ENCODE data around the gene SESN2. TPM values are rescaled to one million over a fixed set of nuclear protein-coding genes. Genes with fewer than 3 reads are reported as not detected.

SESN2 gene
- total and polyA plus RNA-seq, 4 donors = 5.5 to 13.0 (median 10.7) TPM

- H3K4me3 ChIP-seq (ENCODE audit: low read depth in 1 of 3, low read length in 3 of 3) = no peak overlapping the region
- no peak for DNase-seq (ENCODE audit: low spot score)
- H3K36me3 ChIP-seq (ENCODE audit: control insufficient read depth in 4 of 4, insufficient read depth in 3 of 4, low read depth in 1 of 4, low read length in 3 of 4) = peaks cover 6 to 28% (median 19%) of the 10 kb centered on the region in 4 donors
- H3K9me3 ChIP-seq (ENCODE audit: control insufficient read depth in 4 of 4, low read length in 3 of 4) = no peaks in the 10 kb centered on the region
- peaks cover 21 to 49% (median 40%) of the 10 kb centered on the region in 4 donors for H3K4me1 ChIP-seq (ENCODE audit: control insufficient read depth in 4 of 4, insufficient read depth in 4 of 4, low read length in 3 of 4)
- WGBS = 76% methylated on average over 8 of the region's 8 CpGs
- no peak overlapping the region for H3K9ac ChIP-seq (ENCODE audit: low read depth in 1 of 2, low read length in 2 of 2)
- H3K27ac ChIP-seq (ENCODE audit: low read depth in 1 of 2, low read length in 2 of 2) = peak overlapping the region; percentile 79 to 83
- TF ChIP-seq SP1 (IDR thresholded peaks at IDR 0.05) (peak; percentile 36), RXRA (IDR thresholded peaks at IDR 0.05) (peak; percentile 47 to 55), NR2F2 (IDR thresholded peaks at IDR 0.05) (no peak)
- H3K27me3 ChIP-seq (ENCODE audit: control insufficient read depth in 4 of 4, insufficient read depth in 4 of 4, low read length in 3 of 4) = no peaks in the 10 kb centered on the region
These were observed 21.2 kb downstream of the SESN2 start for GRCh38 chr1:28280501-28280900.

DNA sequence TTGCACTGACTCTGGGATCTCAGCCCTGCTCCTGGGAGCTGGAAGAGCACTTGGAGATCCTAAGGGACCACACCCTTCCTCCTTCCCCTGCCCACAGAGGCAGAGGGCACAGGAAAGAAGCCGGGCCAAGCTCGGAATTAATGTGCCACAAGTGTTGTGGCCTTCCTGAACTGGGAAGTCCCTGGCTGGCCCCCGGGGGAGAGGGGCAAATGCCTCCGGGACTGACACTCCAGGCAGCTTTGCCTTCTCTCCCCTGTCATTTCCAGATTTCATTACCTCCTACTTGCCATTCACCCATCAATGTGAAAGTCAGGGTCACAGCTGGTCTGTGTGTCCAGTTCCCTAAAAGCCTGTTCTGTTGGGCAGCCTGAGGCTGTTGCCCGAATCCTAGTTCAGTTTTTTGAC is 21.7 kb downstream of the SESN2 start:
- Histone ChIP-seq H3K27ac (ENCODE audit: low read depth in 1 of 2, low read length in 2 of 2) (peak overlapping the region; percentile 79 to 83), H3K4me1 (ENCODE audit: control insufficient read depth in 4 of 4, insufficient read depth in 4 of 4, low read length in 3 of 4) (peaks cover 22 to 53% (median 40%) of the 10 kb centered on the region in 4 donors), H3K4me3 (ENCODE audit: low read depth in 1 of 3, low read length in 3 of 3) (no peak overlapping the region), H3K9ac (ENCODE audit: low read depth in 1 of 2, low read length in 2 of 2) (peak overlapping the region in 1 of 2 donors; percentile 11), H3K9me3 (ENCODE audit: control insufficient read depth in 4 of 4, low read length in 3 of 4) (no peaks in the 10 kb centered on the region), H3K27me3 (ENCODE audit: control insufficient read depth in 4 of 4, insufficient read depth in 4 of 4, low read length in 3 of 4) (no peaks in the 10 kb centered on the region), H3K36me3 (ENCODE audit: control insufficient read depth in 4 of 4, insufficient read depth in 3 of 4, low read depth in 1 of 4, low read length in 3 of 4) (peaks cover 6 to 28% (median 19%) of the 10 kb centered on the region in 4 donors)
- DNase-seq (ENCODE audit: low spot score) = no peak
- WGBS = 59% methylated on average over 5 of the region's 5 CpGs
- TF ChIP-seq ATF3 (IDR thresholded peaks at IDR 0.05) = no peak

- no peaks in the 10 kb centered on the region for H3K27me3 ChIP-seq (ENCODE audit: control insufficient read depth in 4 of 4, insufficient read depth in 4 of 4, low read length in 3 of 4)
- H3K4me3 ChIP-seq (ENCODE audit: low read depth in 1 of 3, low read length in 3 of 3) = no peak overlapping the region
- H3K27ac ChIP-seq (ENCODE audit: low read depth in 1 of 2, low read length in 2 of 2) = peak overlapping the region; percentile 79 to 83
- H3K9me3 ChIP-seq (ENCODE audit: control insufficient read depth in 4 of 4, low read length in 3 of 4) = no peaks in the 10 kb centered on the region
- peaks cover 22 to 56% (median 40%) of the 10 kb centered on the region in 4 donors for H3K4me1 ChIP-seq (ENCODE audit: control insufficient read depth in 4 of 4, insufficient read depth in 4 of 4, low read length in 3 of 4)
- peak overlapping the region in 1 of 2 donors; percentile 43 for H3K9ac ChIP-seq (ENCODE audit: low read depth in 1 of 2, low read length in 2 of 2)
- TF ChIP-seq, protein P1, sequence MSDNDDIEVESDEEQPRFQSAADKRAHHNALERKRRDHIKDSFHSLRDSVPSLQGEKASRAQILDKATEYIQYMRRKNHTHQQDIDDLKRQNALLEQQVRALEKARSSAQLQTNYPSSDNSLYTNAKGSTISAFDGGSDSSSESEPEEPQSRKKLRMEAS (IDR thresholded peaks at IDR 0.05) = no peak
- TF ChIP-seq ATF3 (IDR thresholded peaks at IDR 0.05) (no peak), RXRA (IDR thresholded peaks at IDR 0.05) (no peak), YY1 (IDR thresholded peaks at IDR 0.05) (no peak), HNF4G (IDR thresholded peaks at IDR 0.05) (peak; percentile 18), EGR1 (IDR thresholded peaks at IDR 0.05; ENCODE audit: low read depth in 2 of 2) (peak in 1 of 2 donors; percentile 20), FOXA1 (IDR thresholded peaks at IDR 0.05) (no peak), NR2F2 (IDR thresholded peaks at IDR 0.05) (no peak), HNF4A (conservative IDR thresholded peaks at IDR 0.05) (peak; percentile 74 to 77), SP1 (IDR thresholded peaks at IDR 0.05) (peak; percentile 23)
- TF ChIP-seq, protein P2, sequence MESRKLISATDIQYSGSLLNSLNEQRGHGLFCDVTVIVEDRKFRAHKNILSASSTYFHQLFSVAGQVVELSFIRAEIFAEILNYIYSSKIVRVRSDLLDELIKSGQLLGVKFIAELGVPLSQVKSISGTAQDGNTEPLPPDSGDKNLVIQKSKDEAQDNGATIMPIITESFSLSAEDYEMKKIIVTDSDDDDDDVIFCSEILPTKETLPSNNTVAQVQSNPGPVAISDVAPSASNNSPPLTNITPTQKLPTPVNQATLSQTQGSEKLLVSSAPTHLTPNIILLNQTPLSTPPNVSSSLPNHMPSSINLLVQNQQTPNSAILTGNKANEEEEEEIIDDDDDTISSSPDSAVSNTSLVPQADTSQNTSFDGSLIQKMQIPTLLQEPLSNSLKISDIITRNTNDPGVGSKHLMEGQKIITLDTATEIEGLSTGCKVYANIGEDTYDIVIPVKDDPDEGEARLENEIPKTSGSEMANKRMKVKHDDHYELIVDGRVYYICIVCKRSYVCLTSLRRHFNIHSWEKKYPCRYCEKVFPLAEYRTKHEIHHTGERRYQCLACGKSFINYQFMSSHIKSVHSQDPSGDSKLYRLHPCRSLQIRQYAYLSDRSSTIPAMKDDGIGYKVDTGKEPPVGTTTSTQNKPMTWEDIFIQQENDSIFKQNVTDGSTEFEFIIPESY (IDR thresholded peaks at IDR 0.05) = no peak
- TF ChIP-seq, protein P3, sequence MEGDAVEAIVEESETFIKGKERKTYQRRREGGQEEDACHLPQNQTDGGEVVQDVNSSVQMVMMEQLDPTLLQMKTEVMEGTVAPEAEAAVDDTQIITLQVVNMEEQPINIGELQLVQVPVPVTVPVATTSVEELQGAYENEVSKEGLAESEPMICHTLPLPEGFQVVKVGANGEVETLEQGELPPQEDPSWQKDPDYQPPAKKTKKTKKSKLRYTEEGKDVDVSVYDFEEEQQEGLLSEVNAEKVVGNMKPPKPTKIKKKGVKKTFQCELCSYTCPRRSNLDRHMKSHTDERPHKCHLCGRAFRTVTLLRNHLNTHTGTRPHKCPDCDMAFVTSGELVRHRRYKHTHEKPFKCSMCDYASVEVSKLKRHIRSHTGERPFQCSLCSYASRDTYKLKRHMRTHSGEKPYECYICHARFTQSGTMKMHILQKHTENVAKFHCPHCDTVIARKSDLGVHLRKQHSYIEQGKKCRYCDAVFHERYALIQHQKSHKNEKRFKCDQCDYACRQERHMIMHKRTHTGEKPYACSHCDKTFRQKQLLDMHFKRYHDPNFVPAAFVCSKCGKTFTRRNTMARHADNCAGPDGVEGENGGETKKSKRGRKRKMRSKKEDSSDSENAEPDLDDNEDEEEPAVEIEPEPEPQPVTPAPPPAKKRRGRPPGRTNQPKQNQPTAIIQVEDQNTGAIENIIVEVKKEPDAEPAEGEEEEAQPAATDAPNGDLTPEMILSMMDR (IDR thresholded peaks at IDR 0.05; ENCODE audit: low read depth, low read length, missing input control) = no peak
- H3K36me3 ChIP-seq (ENCODE audit: control insufficient read depth in 4 of 4, insufficient read depth in 3 of 4, low read depth in 1 of 4, low read length in 3 of 4) = peaks cover 6 to 25% (median 19%) of the 10 kb centered on the region in 4 donors
- WGBS = 48% methylated on average over 14 of the region's 14 CpGs
- DNase-seq (ENCODE audit: low spot score) = no peak
These were observed 22.5 kb downstream of the SESN2 start for GRCh38 chr1:28281608-28282425.

All from liver (tissue), 9 donors.